ENCODE results near the gene MNT. TPM values are rescaled to one million over a fixed set of nuclear protein-coding genes. Genes with fewer than 3 reads are reported as not detected.
A peak's percentile ranks its signal among the peaks of the same experiment; 100 is the strongest.

Gene MNT
- total RNA-seq, 2 donors from 2014 or later: 28.7 to 33.2 TPM

GRCh38 chr17:2405247-2405926, 4.5 kb upstream of the MNT start:
- peak overlapping the region; percentile 36 for H3K4me3 Mint-ChIP-seq
- H3K9me3 Mint-ChIP-seq: no peaks in the 10 kb centered on the region

GRCh38 chr17:2403044-2403443, 2.2 kb upstream of the MNT start:
- no peak overlapping the region for H3K27ac Mint-ChIP-seq
- peaks cover 20% of the 10 kb centered on the region for H3K36me3 Mint-ChIP-seq (ENCODE audit: low read depth)
- H3K4me1 Mint-ChIP-seq: peaks cover 22% of the 10 kb centered on the region
- no peak for ATAC-seq (replicated peaks)
- no peaks in the 10 kb centered on the region for H3K27me3 Mint-ChIP-seq
- H3K9me3 Mint-ChIP-seq: no peaks in the 10 kb centered on the region
- peak overlapping the region; percentile 97 for H3K4me3 Mint-ChIP-seq

More at GRCh38 chr17:2405247-2405926, 4.5 kb upstream of the MNT start:
- H3K27ac Mint-ChIP-seq: peak overlapping the region; percentile 76
- peaks cover 14% of the 10 kb centered on the region for H3K36me3 Mint-ChIP-seq (ENCODE audit: low read depth)
- no peaks in the 10 kb centered on the region for H3K27me3 Mint-ChIP-seq
- H3K4me1 Mint-ChIP-seq: peaks cover 16% of the 10 kb centered on the region
- no peak for ATAC-seq (replicated peaks)

DNA sequence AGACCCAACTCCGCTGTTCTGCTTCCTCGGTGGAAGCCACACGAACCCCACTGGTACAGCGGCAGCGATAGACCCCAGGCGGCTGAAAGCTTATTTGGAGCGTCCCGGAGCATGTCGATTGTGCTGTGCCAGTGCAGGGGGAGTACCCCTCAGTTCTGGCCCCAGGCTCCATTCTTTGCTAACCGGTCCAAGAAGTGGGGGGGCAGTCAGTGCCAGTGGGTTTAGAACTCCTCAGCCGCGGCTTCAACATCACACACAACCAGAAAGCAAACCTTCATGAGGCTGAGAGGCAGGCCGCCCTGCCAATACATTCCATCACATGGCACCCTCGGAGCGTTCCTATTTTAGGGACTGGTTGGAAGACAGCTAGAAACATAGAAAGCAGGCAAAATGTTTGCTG, 1.7 kb upstream of the MNT start:
- H3K4me1 Mint-ChIP-seq: peaks cover 24% of the 10 kb centered on the region
- H3K4me3 Mint-ChIP-seq: peak overlapping the region; percentile 97
- H3K36me3 Mint-ChIP-seq (ENCODE audit: low read depth): peaks cover 20% of the 10 kb centered on the region
- ATAC-seq (replicated peaks): no peak
- H3K9me3 Mint-ChIP-seq: no peaks in the 10 kb centered on the region
- H3K27ac Mint-ChIP-seq: peak overlapping the region; percentile 92
- H3K27me3 Mint-ChIP-seq: no peaks in the 10 kb centered on the region

GRCh38 chr17:2401426-2402221, 764 bp upstream of the MNT start:
- H3K4me1 Mint-ChIP-seq: peaks cover 18% of the 10 kb centered on the region
- ATAC-seq (replicated peaks): peak; percentile 60
- H3K27me3 Mint-ChIP-seq: no peaks in the 10 kb centered on the region
- peaks cover 20% of the 10 kb centered on the region for H3K36me3 Mint-ChIP-seq (ENCODE audit: low read depth)
- H3K4me3 Mint-ChIP-seq: peak overlapping the region; percentile 97
- peak overlapping the region; percentile 92 for H3K27ac Mint-ChIP-seq
- no peaks in the 10 kb centered on the region for H3K9me3 Mint-ChIP-seq

GRCh38 chr17:2400474-2400866, 390 bp downstream of the MNT start:
- peaks cover 20% of the 10 kb centered on the region for H3K4me1 Mint-ChIP-seq
- peak overlapping the region; percentile 95 for H3K27ac Mint-ChIP-seq
- peaks cover 18% of the 10 kb centered on the region for H3K36me3 Mint-ChIP-seq (ENCODE audit: low read depth)
- H3K4me3 Mint-ChIP-seq: peak overlapping the region; percentile 97
- peak; percentile 8 for ATAC-seq (replicated peaks)
- H3K27me3 Mint-ChIP-seq: no peaks in the 10 kb centered on the region
- H3K9me3 Mint-ChIP-seq: no peaks in the 10 kb centered on the region

DNA sequence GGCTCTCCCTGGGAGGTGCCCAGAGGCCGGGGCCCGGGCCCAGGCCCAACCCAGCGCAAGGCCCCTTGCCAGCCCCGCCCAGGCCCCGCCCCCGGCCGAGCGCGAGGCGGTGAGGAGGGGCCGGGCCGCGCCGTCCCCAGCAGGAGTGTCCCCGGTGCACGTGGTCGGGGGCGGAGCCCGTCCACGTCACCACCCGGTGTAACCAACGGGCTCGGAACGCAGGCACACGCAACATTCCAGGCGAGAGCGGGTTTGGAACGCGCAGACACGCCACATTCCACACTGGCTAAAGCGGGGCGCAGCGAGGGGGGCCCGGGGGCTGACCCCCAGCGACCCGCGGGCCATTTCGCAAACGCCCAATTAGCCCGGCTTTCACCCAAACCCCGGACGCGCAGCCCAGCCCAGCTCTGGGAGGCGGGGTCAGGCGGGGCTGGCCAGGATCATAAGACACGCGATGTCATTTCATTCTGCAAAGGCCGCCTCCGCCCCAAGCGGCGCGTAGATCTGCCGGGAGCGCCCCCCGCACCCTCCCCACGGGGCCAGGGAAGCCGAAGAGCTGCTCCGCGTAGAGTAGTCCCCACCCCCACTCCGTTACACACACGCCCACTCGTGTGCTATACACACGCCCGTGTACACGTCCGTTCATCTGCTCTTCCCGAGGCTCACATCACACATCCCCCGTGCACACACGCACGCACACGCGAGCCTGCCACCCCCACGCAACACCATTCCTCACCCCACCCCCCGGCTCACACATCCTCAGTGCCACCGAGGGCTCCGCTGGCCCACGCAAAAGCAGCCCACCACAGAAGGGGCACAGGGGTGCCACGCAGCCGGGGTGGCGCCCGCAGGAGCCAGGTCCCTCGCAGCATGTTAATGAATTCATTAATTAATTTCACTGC, 1.0 kb downstream of the MNT start:
- ATAC-seq (replicated peaks): peak; percentile 74
- Mint-ChIP-seq H3K4me3 (peak overlapping the region; percentile 97), H3K27ac (peak overlapping the region; percentile 95), H3K36me3 (ENCODE audit: low read depth) (peaks cover 11% of the 10 kb centered on the region), H3K27me3 (no peaks in the 10 kb centered on the region), H3K9me3 (no peaks in the 10 kb centered on the region), H3K4me1 (peaks cover 14% of the 10 kb centered on the region)

DNA sequence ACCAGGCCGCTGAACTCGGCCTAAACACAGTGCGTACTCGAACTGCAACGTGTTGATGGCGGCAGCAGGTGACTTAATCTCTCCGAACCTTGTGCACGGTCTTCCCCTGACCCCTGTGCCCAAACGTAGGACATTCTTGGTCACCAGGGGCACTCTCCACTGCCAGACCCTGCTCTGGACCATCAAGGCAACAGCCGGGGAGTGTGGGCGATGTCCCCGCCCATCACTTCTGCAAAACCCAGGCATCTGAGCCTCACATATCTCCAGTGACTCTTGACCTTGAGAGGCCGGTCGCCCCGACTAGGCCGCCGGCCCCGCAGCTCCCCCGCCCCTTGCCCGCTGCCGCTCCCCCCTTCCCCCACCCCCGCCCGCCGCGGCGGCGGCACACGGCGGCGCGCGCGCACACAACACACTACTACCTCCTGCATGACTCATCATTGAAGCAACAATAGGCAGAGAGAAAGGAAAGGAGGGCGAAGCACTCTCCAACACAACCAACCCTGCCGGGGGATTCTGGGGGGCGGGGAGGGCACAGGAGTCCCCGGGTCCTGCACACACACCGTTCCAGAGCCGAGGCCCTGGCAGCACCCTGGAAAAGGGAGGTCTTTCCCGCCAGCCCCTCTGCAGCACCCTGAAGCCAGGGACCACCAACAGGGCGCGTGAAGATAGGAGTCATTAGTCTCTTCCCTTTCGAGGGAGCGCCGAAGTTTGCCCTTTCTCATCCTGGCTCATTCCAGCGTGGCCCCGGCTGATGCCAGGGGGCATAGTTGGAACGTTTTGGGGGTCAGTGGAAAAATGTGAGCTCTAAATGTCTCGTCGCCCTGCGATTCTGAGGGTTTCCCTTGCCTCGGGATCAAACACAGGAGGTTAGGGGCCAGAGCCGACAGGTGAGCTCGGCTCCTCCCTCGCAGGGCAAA, 1.9 kb downstream of the MNT start:
- Mint-ChIP-seq H3K27me3 (no peaks in the 10 kb centered on the region), H3K36me3 (ENCODE audit: low read depth) (peaks cover 16% of the 10 kb centered on the region), H3K4me3 (peak overlapping the region; percentile 97), H3K9me3 (no peaks in the 10 kb centered on the region), H3K4me1 (peaks cover 13% of the 10 kb centered on the region), H3K27ac (peak overlapping the region; percentile 95)
- peak; percentile 20 for ATAC-seq (replicated peaks)

- Mint-ChIP-seq H3K27ac (peak overlapping the region; percentile 75), H3K4me3 (peak overlapping the region; percentile 97), H3K9me3 (no peaks in the 10 kb centered on the region), H3K4me1 (peaks cover 13% of the 10 kb centered on the region), H3K36me3 (ENCODE audit: low read depth) (peaks cover 16% of the 10 kb centered on the region), H3K27me3 (no peaks in the 10 kb centered on the region)
- ATAC-seq (replicated peaks): no peak
Measured at GRCh38 chr17:2398182-2398581, 2.7 kb downstream of the MNT start.

DNA sequence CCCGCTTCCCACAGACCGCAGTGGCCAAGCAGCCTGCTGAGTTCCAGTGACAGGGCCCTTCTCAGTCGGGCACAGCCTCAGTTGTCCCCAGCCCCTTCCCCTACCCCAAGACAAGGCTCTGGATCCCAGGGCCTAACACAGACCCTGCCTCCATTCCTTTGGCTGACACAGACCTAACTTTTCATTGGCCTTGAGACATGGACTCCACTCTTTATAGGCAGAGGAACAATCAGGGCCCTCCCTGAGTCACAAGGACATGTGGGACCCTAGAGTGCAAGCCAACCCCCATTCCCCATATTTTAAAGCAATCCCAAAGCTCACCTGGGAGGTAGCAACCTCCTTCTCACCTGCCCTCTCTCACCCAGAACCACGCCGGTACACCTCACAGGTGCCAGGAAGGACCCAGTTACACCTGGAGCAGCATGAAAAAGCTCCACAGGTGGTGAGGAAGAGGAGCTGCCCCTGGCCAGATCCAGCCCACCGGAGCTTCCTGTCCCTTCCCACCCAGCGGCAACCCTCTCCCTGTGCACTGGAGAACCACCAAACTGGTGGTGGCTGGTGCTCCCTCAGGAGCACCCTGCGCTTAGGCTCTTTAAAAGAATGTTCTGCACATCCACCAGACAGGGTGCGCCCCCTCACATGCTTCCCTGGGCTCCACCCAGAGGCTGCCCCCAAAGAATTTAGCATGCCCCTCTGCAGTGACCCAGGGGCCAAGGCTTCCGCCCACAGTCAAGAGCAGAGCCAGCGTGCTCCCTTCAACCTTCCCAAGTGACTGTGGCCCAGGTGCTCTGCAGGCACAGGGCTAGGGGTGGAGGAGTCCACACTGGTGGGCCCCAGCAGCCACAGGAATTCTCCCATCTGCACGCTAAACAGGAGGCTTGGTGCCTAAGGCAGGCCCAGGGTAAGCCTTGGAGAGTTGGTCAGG, 3.4 kb downstream of the MNT start:
- H3K4me3 Mint-ChIP-seq: peak overlapping the region; percentile 97

GRCh38 chr17:2396568-2397246, 4.2 kb downstream of the MNT start:
- Mint-ChIP-seq H3K9me3 (no peaks in the 10 kb centered on the region), H3K4me3 (peak overlapping the region; percentile 97), H3K27me3 (no peaks in the 10 kb centered on the region), H3K4me1 (peaks cover 21% of the 10 kb centered on the region), H3K27ac (peak overlapping the region; percentile 75), H3K36me3 (ENCODE audit: low read depth) (peaks cover 24% of the 10 kb centered on the region)
- ATAC-seq (replicated peaks): no peak

More for the DNA sequence above, 3.4 kb downstream of the MNT start:
- no peaks in the 10 kb centered on the region for H3K27me3 Mint-ChIP-seq
- H3K4me1 Mint-ChIP-seq: peaks cover 13% of the 10 kb centered on the region
- H3K9me3 Mint-ChIP-seq: no peaks in the 10 kb centered on the region
- H3K27ac Mint-ChIP-seq: peak overlapping the region; percentile 75
- ATAC-seq (replicated peaks): no peak
- peaks cover 16% of the 10 kb centered on the region for H3K36me3 Mint-ChIP-seq (ENCODE audit: low read depth)

DNA sequence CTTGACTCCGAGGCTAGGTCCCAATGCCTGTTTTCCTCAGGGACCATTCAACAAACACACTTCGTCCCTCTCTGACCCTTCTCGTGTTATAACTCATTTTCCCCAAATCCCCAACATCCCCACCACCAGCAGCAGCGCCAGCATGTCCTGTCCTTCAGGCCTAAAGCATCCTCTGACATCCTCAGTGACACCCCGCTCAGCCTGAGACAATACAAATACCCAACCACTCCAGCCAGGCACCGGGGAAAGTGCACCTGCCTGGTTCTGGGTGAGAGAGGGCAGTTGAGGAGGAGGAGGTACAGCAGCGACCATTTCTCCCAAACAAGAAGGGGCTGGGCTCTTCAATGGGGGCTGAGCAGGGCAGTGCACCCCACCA, 4.7 kb downstream of the MNT start:
- peaks cover 25% of the 10 kb centered on the region for H3K4me1 Mint-ChIP-seq
- peak overlapping the region; percentile 97 for H3K4me3 Mint-ChIP-seq
- ATAC-seq (replicated peaks): no peak
- peaks cover 22% of the 10 kb centered on the region for H3K36me3 Mint-ChIP-seq (ENCODE audit: low read depth)
- H3K27ac Mint-ChIP-seq: peak overlapping the region; percentile 73
- H3K27me3 Mint-ChIP-seq: no peaks in the 10 kb centered on the region
- no peaks in the 10 kb centered on the region for H3K9me3 Mint-ChIP-seq

Measured in activated T-helper 17 cell treated with anti-CD3 and anti-CD28 coated beads, Interleukin-2, amount 50 U/mL, for 72 hours (primary cell).